ENCODE results near the gene CASTOR2. TPM values are rescaled to one million over a fixed set of nuclear protein-coding genes. Genes with fewer than 3 reads are reported as not detected.
"Not testable (repeated sequence)": the region's sequence is repeated elsewhere in the genome, so short reads cannot be mapped to it uniquely, and the experiment has no call there.

The CASTOR2 gene
- 17.7 and 21.3 TPM in 2 replicates for total RNA-seq

GRCh38 chr7:74964511-74965119, at the start of gene CASTOR2:
CASTOR2 (plus strand) TSS chr7:74964705; CDS start chr7:74964986, 281 bp downstream.
- DNase-seq (ENCODE audit: extremely low read depth, low read depth, low spot score), result not testable (repeated sequence)

- DNase-seq (ENCODE audit: extremely low read depth, low read depth, low spot score), result not testable (repeated sequence)
Observed at GRCh38 chr7:74922321-74922890, 42.1 kb upstream of the CASTOR2 start.

GRCh38 chr7:74923644-74924043, 40.9 kb upstream of the CASTOR2 start:
- DNase-seq (ENCODE audit: extremely low read depth, low read depth, low spot score), result not testable (repeated sequence)

- DNase-seq (ENCODE audit: extremely low read depth, low read depth, low spot score), result not testable (repeated sequence)
Observed at GRCh38 chr7:74926968-74927367, 37.5 kb upstream of the CASTOR2 start.

- DNase-seq (ENCODE audit: extremely low read depth, low read depth, low spot score), result not testable (repeated sequence)
Observed at GRCh38 chr7:74931563-74932328, 32.8 kb upstream of the CASTOR2 start.

- not testable (repeated sequence) for DNase-seq (ENCODE audit: extremely low read depth, low read depth, low spot score)
Observed at GRCh38 chr7:74939429-74939828, 25.1 kb upstream of the CASTOR2 start.

- not testable (repeated sequence) for DNase-seq (ENCODE audit: extremely low read depth, low read depth, low spot score)
Observed at GRCh38 chr7:74941302-74942069, 23.0 kb upstream of the CASTOR2 start.

GRCh38 chr7:74943923-74944322, 20.6 kb upstream of the CASTOR2 start:
- not testable (repeated sequence) for DNase-seq (ENCODE audit: extremely low read depth, low read depth, low spot score)

GRCh38 chr7:74947741-74948140, 16.8 kb upstream of the CASTOR2 start:
- not testable (repeated sequence) for DNase-seq (ENCODE audit: extremely low read depth, low read depth, low spot score)

- DNase-seq (ENCODE audit: extremely low read depth, low read depth, low spot score), result not testable (repeated sequence)
Observed at GRCh38 chr7:74953774-74954173, 10.7 kb upstream of the CASTOR2 start.

- DNase-seq (ENCODE audit: extremely low read depth, low read depth, low spot score), result not testable (repeated sequence)
Observed at GRCh38 chr7:74958328-74958727, 6.2 kb upstream of the CASTOR2 start.

GRCh38 chr7:74963704-74964510, 598 bp upstream of the CASTOR2 start:
- DNase-seq (ENCODE audit: extremely low read depth, low read depth, low spot score), result not testable (repeated sequence)

GRCh38 chr7:74966208-74966854, 1.8 kb downstream of the CASTOR2 start:
- not testable (repeated sequence) for DNase-seq (ENCODE audit: extremely low read depth, low read depth, low spot score)

- not testable (repeated sequence) for DNase-seq (ENCODE audit: extremely low read depth, low read depth, low spot score)
Observed at GRCh38 chr7:74966909-74967308, 2.4 kb downstream of the CASTOR2 start.

- DNase-seq (ENCODE audit: extremely low read depth, low read depth, low spot score), result not testable (repeated sequence)
Observed at GRCh38 chr7:74971431-74971830, 6.9 kb downstream of the CASTOR2 start.

- not testable (repeated sequence) for DNase-seq (ENCODE audit: extremely low read depth, low read depth, low spot score)
Observed at GRCh38 chr7:74972377-74972776, 7.9 kb downstream of the CASTOR2 start.

- not testable (repeated sequence) for DNase-seq (ENCODE audit: extremely low read depth, low read depth, low spot score)
Observed at GRCh38 chr7:74975959-74976358, 11.5 kb downstream of the CASTOR2 start.

- not testable (repeated sequence) for DNase-seq (ENCODE audit: extremely low read depth, low read depth, low spot score)
Observed at GRCh38 chr7:74977523-74977922, 13.0 kb downstream of the CASTOR2 start.

- not testable (repeated sequence) for DNase-seq (ENCODE audit: extremely low read depth, low read depth, low spot score)
Observed at GRCh38 chr7:74988436-74988835, 23.9 kb downstream of the CASTOR2 start.

Data from glomerular endothelial cell (primary cell).